ENCODE results near the gene LPP. TPM values are rescaled to one million over a fixed set of nuclear protein-coding genes. Genes with fewer than 3 reads are reported as not detected.

The LPP gene
- total RNA-seq, 1 donor from 2014 or later = 218 TPM

- H3K27me3 ChIP-seq (ENCODE audit: control insufficient read depth, insufficient read depth, low read length) = no peaks in the 10 kb centered on the region
- no peak overlapping the region for H3K4me3 ChIP-seq (ENCODE audit: low read depth, low read length)
- no peaks in the 10 kb centered on the region for H3K36me3 ChIP-seq (ENCODE audit: control insufficient read depth, insufficient read depth, low read length)
- TF ChIP-seq, protein P1, sequence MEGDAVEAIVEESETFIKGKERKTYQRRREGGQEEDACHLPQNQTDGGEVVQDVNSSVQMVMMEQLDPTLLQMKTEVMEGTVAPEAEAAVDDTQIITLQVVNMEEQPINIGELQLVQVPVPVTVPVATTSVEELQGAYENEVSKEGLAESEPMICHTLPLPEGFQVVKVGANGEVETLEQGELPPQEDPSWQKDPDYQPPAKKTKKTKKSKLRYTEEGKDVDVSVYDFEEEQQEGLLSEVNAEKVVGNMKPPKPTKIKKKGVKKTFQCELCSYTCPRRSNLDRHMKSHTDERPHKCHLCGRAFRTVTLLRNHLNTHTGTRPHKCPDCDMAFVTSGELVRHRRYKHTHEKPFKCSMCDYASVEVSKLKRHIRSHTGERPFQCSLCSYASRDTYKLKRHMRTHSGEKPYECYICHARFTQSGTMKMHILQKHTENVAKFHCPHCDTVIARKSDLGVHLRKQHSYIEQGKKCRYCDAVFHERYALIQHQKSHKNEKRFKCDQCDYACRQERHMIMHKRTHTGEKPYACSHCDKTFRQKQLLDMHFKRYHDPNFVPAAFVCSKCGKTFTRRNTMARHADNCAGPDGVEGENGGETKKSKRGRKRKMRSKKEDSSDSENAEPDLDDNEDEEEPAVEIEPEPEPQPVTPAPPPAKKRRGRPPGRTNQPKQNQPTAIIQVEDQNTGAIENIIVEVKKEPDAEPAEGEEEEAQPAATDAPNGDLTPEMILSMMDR (IDR thresholded peaks at IDR 0.05; ENCODE audit: insufficient read depth, low read length, poor library complexity, severe bottlenecking) = no peak
- DNase-seq (ENCODE audit: low read depth) = no peak
Observed at GRCh38 chr3:188567478-188568195, 413.7 kb downstream of the LPP start.

DNA sequence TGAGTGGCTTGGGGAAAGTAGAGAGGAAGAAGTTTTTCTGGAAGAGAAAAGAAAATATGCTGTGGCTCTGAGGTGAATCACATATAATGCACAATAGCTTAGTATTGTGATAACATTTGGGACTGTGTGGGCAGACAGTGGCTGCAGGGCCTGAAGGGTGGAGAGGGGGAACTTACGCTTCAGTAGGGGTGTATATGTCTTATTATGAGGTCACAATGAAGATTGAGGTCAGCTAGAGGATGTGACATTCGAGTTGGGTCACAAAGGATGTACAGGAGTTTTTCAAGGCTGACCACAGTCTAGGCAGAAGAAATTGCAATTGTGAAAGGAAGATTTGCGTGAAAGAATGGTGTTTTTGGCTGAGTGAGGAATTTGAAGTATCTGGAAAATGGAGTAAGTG lies 414.8 kb downstream of the LPP start:
- no peak for DNase-seq (ENCODE audit: low read depth)
- Histone ChIP-seq H3K27me3 (ENCODE audit: control insufficient read depth, insufficient read depth, low read length) (no peaks in the 10 kb centered on the region), H3K36me3 (ENCODE audit: control insufficient read depth, insufficient read depth, low read length) (no peaks in the 10 kb centered on the region), H3K4me3 (ENCODE audit: low read depth, low read length) (no peak overlapping the region)
- TF ChIP-seq, protein P1 (IDR thresholded peaks at IDR 0.05; ENCODE audit: insufficient read depth, low read length, poor library complexity, severe bottlenecking) = no peak

DNA sequence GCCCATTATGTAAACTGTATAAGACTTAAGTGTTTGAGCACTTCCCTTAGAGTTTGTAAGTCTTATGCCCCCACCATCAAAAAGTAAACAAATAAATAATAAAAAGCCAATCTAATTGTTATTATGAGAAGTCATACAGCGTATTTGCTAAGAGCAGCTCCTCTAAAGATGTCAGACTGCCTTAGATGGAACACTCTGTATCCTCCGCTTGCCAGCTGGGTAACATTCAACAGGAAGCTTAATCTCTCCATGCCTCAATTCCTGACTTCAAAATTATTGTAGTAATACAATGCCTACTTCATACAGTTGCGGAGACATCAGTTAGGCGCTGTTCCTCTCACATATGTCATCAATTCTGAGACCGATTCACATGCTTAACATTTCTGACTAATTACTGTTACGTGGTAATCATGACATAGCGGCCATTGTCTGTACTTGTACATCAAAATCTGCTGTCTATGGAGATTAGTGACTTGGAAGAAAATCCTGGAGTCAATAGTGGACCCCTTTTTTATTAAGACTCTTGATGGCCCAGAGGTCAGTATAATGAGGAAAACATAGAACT lies 417.7 kb downstream of the LPP start:
- Histone ChIP-seq H3K36me3 (ENCODE audit: control insufficient read depth, insufficient read depth, low read length) (no peaks in the 10 kb centered on the region), H3K4me3 (ENCODE audit: low read depth, low read length) (no peak overlapping the region), H3K27me3 (ENCODE audit: control insufficient read depth, insufficient read depth, low read length) (no peaks in the 10 kb centered on the region)
- TF ChIP-seq, protein P1 (IDR thresholded peaks at IDR 0.05; ENCODE audit: insufficient read depth, low read length, poor library complexity, severe bottlenecking) = no peak
- DNase-seq (ENCODE audit: low read depth) = no peak

- DNase-seq (ENCODE audit: low read depth) = no peak
- H3K27me3 ChIP-seq (ENCODE audit: control insufficient read depth, insufficient read depth, low read length) = no peaks in the 10 kb centered on the region
- H3K4me3 ChIP-seq (ENCODE audit: low read depth, low read length) = no peak overlapping the region
- H3K36me3 ChIP-seq (ENCODE audit: control insufficient read depth, insufficient read depth, low read length) = no peaks in the 10 kb centered on the region
- TF ChIP-seq, protein P1 (IDR thresholded peaks at IDR 0.05; ENCODE audit: insufficient read depth, low read length, poor library complexity, severe bottlenecking) = no peak
Observed at GRCh38 chr3:188573291-188573940, 419.5 kb downstream of the LPP start.

DNA sequence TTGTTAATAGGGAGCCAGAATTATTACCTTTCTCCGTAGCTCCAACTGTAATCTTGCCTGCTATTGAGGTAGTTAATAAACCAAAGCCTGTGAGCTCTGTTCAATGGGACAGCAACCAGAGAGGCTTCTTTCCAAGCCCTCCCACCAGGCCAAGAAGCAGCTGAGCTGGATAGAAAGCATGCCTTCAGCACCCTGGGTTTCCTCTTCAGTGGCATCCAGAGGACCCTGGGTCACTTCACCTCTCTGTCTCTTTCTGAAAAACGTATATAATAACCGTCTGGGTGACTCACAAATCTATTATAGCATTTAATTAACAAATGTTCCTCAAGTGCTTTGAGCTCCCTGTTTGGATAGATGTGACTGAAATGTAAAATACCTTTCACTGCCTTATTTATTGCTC lies 420.0 kb downstream of the LPP start:
- no peak for DNase-seq (ENCODE audit: low read depth)
- H3K36me3 ChIP-seq (ENCODE audit: control insufficient read depth, insufficient read depth, low read length) = no peaks in the 10 kb centered on the region
- TF ChIP-seq, protein P1 (IDR thresholded peaks at IDR 0.05; ENCODE audit: insufficient read depth, low read length, poor library complexity, severe bottlenecking) = no peak
- H3K27me3 ChIP-seq (ENCODE audit: control insufficient read depth, insufficient read depth, low read length) = no peaks in the 10 kb centered on the region
- no peak overlapping the region for H3K4me3 ChIP-seq (ENCODE audit: low read depth, low read length)

All from kidney epithelial cell (primary cell).